NCI-H748 (cell line): ENCODE results near the gene BZW2.
"Not testable (repeated sequence)": the region's sequence is repeated elsewhere in the genome, so short reads cannot be mapped to it uniquely, and the experiment has no call there.

Experiments
- DNase-seq: peaks from one replicate; lab custom pipeline; 2025; ENCODE audit not compliant: unreplicated experiment; lab: John Stamatoyannopoulos, UW

The BZW2 gene

DNA sequence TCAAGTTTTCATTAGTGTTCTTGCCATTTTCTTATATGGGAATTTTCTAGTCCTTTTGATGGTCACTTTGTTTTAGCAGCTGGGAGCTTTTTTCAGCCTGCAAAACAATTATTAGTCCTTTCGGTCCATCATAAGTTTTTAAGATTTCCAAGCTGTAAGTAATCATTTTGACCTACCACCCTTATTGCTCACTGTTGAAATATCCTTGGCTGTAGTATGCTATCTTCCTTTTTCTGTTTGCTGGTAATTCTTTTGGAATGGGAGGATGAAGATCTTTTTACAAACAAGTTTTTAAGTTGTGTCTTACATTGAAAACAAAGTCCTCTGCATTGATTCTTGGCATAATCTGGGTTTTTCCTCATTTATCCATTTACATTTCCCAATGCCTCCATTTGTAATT lies 24.0 kb downstream of the BZW2 start:
- DNase-seq = no peak

DNA sequence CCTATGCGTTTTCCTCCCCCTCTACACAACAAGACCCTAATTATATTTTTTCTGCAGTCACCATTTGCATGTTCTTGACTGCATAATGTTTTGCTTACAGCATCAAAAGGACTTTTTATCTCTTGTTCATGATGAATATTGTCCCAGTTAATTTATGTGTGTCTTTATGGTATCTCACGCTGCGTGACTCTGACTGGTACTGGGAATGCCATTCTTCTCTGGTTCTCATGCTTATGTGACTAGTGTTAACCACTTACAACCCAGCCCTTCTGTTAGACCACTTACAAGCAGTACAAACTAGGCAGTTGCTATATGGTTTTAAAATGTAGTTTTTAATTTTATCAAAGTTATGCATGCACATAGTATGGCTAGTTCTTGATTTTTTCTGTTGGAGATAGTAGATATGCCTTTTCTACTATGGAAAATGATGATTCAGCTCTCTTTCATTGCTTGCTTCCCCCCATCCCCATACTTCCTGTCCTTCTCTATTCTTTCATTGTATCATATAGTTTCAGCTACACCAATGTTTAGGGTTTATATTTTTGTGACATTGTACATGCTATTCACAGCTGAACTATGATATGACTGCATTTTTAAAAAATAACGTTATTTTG lies 24.9 kb downstream of the BZW2 start:
- DNase-seq = no peak

DNA sequence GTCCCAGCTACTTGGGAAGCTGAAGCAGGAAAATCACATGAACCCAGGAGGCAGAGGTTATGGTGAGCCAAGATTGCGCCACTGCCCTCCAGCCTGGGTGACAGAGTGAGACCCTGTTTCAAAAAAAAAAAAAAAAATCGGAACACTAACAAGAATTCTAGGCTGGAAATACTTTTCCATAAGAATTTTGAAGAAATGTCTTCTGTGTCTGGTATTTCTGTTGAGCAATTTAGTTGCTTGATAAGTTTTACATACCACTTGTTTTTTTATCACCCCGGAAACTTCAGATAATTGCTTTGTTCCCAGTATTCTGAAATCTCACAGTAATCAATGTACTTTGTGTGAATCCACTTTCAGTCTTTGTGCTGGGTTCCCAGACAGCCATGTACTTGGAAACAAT lies 25.8 kb downstream of the BZW2 start:
- no peak for DNase-seq

- DNase-seq = no peak
These were observed 29.3 kb downstream of the BZW2 start for GRCh38 chr7:16675277-16675676.

- DNase-seq = no peak
These were observed 32.1 kb downstream of the BZW2 start for GRCh38 chr7:16677978-16678494.

DNA sequence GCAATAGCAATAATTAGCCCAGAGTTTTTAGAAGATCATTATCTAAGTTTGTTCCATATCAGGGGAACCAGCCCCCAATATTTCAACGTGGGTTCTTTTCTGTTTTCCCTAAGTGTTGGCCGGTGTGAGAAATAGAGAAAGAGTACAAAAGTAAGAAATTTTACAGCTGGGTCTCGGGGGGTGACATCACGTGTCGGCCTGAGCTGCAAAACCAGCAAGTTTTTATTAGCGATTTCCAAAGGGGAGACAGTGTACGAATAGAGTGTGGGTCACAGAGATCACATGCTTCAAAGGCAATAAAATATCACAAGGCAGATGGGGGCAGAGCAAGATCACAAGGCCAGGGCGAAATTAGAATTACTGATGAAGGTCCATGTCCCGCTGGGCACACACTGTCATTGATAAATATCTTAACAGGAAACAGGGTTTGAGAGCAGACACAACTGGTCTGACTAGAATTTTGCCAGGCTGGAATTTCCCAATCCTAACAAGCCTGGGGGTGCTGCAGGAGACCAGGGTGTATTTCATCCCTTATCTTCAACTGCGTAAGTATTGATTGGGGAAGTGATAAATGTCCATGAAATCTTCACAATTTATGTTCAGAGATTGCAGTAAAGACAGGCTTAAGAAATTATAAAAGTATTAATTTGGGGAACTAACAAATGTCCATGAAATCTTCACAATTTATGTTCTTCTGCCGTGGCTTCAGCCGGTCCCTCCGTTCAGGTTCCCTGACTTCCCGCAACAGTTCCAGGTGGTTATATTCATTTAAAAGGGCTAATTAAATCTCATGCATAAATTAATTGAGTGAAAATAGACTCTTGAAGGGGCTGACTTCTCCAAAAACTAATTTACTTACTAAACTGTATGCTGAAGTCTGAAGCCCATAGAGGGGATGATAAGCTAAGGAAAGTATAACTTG lies 32.9 kb downstream of the BZW2 start:
- DNase-seq = not testable (repeated sequence)

DNA sequence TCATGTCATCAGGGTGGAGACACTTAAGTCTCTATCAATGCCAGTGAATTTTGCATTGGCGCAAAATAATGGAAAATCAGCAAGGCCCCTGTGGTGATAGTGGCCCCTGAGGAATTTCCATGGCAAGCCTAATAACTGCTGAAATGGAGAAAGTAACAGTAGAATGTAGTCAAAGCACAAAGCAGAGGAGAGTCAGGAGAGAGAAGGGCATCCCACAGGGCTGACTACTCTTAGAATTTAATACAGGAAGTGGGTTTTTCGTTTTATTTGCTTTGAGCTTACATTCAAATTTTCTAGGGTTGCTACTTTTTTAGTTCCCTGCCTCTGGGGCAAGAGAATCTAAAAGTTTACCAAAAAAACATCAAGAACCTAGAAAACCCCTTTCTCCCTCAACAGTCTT lies 39.0 kb downstream of the BZW2 start:
- DNase-seq = no peak

DNA sequence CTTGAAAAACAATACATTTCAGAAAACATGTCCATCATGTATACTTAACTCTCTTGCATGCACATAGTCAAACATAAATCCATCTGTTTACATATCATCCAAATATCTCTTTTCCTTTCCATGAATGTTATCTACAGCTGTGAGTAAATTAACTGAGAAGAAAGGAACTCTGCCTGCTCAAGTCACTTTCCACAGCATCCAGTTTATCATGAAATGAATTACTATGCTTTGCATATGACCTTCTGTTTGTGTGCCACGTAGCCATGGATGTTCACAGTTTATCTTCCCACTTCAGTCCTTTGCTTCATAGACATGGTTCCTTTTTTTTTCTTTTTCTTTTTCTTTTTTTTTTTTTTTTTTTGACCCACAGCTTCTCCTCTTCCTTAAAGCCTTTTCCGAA lies 39.6 kb downstream of the BZW2 start:
- DNase-seq = no peak

- DNase-seq = no peak
These were observed 42.3 kb downstream of the BZW2 start for GRCh38 chr7:16688249-16688648.

GRCh38 chr7:16691241-16691640 lies 45.3 kb downstream of the BZW2 start:
- no peak for DNase-seq

DNA sequence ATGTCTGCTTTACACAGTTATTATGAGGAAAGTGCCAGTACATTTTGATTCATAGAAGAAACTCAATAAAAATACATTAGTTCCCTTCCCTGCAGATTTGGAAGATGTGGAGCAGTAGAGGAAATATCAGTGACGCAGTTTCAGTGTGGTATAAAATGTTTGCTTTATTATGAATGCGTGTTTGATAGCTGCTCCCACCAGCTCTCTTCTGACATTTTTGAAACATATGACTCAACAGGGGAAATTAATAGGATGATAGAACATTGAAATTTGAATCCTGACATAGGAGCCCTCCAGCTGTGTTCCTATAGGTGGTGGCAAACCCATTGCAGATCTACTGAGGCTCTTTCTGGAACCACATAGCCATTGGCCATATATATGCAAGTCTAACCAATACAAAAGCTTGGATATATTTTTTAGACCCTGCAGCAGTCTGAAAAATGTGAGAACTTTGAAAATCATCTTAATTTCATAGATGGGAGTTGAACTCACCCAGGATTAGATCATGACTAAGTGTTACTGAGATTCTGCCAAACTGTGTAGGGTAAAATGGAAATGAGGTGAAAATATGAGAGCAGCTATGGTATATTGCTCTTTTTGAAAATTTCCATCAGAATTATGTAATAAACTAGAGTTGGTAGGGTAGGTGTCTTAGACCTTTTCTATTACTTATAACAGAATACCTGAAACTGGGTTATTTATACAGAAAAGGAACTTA lies 47.8 kb downstream of the BZW2 start:
- no peak for DNase-seq

DNA sequence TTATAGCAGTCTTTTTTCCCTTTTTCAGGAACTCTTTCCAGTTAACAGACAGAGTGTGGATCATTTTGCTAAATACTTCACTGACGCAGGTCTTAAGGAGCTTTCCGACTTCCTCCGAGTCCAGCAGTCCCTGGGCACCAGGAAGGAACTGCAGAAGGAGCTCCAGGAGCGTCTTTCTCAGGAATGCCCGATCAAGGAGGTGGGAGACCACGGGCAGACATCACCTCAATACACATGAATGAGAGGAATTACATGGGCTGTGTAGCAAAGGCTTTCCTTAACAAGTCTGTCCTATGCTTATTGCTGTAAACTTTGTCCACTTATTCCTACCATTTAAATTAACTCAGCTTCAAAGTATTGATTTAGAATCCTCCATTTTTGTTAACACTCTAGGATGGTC lies 48.8 kb downstream of the BZW2 start:
- no peak for DNase-seq

DNA sequence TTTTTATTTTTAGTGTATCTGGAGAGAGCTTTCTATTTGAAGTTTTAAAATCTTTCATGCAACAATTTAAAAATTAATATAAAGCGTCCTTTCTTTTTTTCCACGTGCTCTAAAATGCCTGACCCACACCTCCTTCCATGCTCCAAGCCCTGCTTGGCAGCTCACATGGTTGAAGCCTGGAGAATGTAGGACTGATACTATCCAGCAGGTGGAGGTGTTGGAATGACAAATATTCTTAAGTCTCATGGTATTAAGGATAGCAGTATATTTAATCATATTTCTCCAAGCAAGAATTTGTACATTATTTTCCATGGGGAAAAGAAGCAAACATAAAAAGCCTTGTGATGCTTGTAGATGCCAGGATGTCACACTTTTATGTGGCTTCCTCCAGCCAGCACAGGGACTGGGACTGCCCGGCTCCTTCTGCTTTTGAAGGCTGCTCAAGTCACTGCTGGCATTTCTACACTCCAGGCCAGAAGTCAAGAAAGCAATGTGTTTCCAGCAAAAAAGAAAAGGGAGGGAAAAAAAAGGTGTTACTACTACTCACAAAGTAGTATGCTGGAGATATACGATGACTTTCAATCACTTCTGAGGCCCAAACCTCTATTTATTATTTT lies 49.7 kb downstream of the BZW2 start:
- DNase-seq = peak; percentile 41

DNA sequence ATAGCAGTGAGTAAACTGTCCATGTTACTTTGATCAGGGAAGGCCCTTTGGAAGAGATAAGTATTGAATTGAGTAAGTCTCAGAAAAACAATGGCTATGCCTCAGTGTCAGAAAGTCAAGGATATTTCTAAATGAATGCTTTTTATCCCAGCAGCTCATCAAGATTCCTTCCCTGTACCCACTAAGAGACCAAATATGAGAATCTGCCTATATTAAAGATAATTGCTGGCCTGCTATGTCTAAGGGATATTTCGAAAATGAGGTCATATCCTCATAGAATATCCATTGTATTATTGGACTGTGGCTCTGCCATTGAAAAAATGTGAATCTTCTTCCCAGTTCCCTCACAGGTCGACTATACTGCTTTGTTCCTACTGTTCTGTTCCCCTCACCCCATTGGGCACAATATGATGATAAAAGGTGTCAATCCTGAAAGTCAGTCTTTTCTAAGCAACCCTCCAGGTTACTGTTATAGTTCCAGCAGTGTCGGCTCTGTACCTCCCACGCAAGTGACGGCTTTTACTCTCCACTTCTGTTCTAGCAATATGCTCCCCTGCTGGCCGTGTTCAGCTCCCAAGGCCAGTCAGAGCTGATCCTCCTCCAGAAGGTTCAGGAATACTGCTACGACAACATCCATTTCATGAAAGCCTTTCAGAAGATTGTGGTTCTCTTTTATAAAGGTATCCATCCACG lies 51.7 kb downstream of the BZW2 start:
- DNase-seq = no peak

- no peak for DNase-seq
These were observed 52.4 kb downstream of the BZW2 start for GRCh38 chr7:16698200-16698905.

- no peak for DNase-seq
These were observed 56.5 kb downstream of the BZW2 start for GRCh38 chr7:16702441-16702840.

DNA sequence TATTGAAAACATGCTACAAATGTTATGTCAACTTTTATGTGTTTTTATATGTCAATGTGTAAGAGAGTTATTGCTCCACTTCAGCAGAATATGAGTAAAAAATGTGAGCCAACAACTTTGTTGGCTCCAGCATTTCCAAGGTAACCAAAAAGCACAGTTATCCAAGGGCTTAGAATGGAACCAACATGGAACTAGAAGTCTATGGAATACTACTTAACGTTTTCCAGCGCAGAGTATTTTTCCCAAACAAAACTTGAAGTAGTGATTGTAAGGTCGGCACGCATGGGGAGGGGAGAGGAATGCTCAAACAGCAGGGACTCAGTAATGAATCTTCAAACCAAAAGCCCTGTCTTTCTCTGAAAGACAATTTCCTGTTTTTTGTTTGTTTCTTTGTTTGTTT lies 62.5 kb downstream of the BZW2 start:
- no peak for DNase-seq

- DNase-seq = no peak
These were observed 63.0 kb downstream of the BZW2 start for GRCh38 chr7:16708980-16709379.

GRCh38 chr7:16710651-16711050 lies 64.7 kb downstream of the BZW2 start:
- no peak for DNase-seq

GRCh38 chr7:16711730-16712129 lies 65.7 kb downstream of the BZW2 start:
- DNase-seq = no peak
